ENCODE data around the gene SLC2A8. TPM values are rescaled to one million over a fixed set of nuclear protein-coding genes. Genes with fewer than 3 reads are reported as not detected.

Gene SLC2A8
- total RNA-seq, 1 experiment from 2014 or later: 10.3 TPM

Small RNA genes lying within 50 kb of the gene (small RNA-seq; reads per million reads assigned to genes)
- 116 to 467 reads per million in 2 experiments for gene SNORA65

Other genes with a start within 250 kb of the SLC2A8 start
- 5.3 and 6.4 TPM in 2 replicates for gene GARNL3, start 132.4 kb upstream of the SLC2A8 start, total RNA-seq (2014; rRNA removed; shearing (Covaris generic))
- 13.3 and 14.0 TPM in 2 replicates for gene ZNF79, start 27.2 kb downstream of the SLC2A8 start, total RNA-seq (2014; rRNA removed; shearing (Covaris generic))
- gene RPL12, start 54.2 kb downstream of the SLC2A8 start, total RNA-seq (2014; rRNA removed; shearing (Covaris generic)): 2,311 and 2,500 TPM in 2 replicates
- gene LRSAM1, start 54.3 kb downstream of the SLC2A8 start, total RNA-seq (2014; rRNA removed; shearing (Covaris generic)): 6.4 and 9.8 TPM in 2 replicates
- 41.3 and 41.5 TPM in 2 replicates for gene STXBP1, start 215.1 kb downstream of the SLC2A8 start, total RNA-seq (2014; rRNA removed; shearing (Covaris generic))